HCT116 (cell line): ENCODE data around the gene C14orf93.

Experiments
- CTCF ChIP-seq, 3 experiments: fragments of 200-600 bp in 1 of 3; sonication (generic) in 1 of 3; IDR thresholded peaks in 2 of 3; conservative IDR thresholded peaks in 1 of 3; 2 replicates each; pipeline ENCODE4 v1.5.1; 2012 to 2017; ENCODE audit warnings: low read depth in 2 of 3, low read length in 2 of 3, antibody characterized with exemption in 1 of 3, borderline replicate concordance in 1 of 3, control low read depth in 1 of 3, mild to moderate bottlenecking in 1 of 3, mixed read lengths in 1 of 3, mixed run types in 1 of 3, moderate library complexity in 1 of 3; ENCODE audit not compliant: insufficient read depth in 1 of 3
- EZH2 ChIP-seq: fragments of 200-600 bp; sonication (generic); IDR thresholded peaks from 2 replicates; pipeline ENCODE4 v1.6.1; 2017; ENCODE audit warnings: antibody characterized with exemption, mixed run types
- EZH2phosphoT487 ChIP-seq: fragments of 200-600 bp; IDR thresholded peaks from 2 replicates; pipeline ENCODE4 v1.6.1; 2018; ENCODE audit warnings: antibody characterized with exemption, borderline replicate concordance
- MAX ChIP-seq: IDR thresholded peaks from 2 replicates; pipeline ENCODE4 v1.6.1; 2012
- POLR2A ChIP-seq: IDR thresholded peaks from 2 replicates; pipeline ENCODE4 v1.7.0; 2011; ENCODE audit warnings: borderline replicate concordance; ENCODE audit not compliant: insufficient read depth, insufficient read length; ENCODE audit errors: extremely low read depth
- SP1 ChIP-seq: IDR thresholded peaks from 2 replicates; pipeline ENCODE4 v1.6.1; 2012; ENCODE audit warnings: low read depth
- SRF ChIP-seq: IDR thresholded peaks from 2 replicates; pipeline ENCODE4 v1.6.1; 2012; ENCODE audit warnings: low read depth

GRCh38 chr14:23042162-23042965 lies 32.4 kb upstream of the C14orf93 start, which contains the start of gene PSMB11:
- TF ChIP-seq POLR2A, result no peak
- TF ChIP-seq CTCF (IDR thresholded peaks at IDR 0.05 in 2 of 3, conservative IDR thresholded peaks at IDR 0.05 in 1 of 3; ENCODE audit: borderline replicate concordance in 1 of 3, insufficient read depth in 1 of 3, low read depth in 2 of 3, low read length in 2 of 3), result no peak
- no peak for TF ChIP-seq SP1
- no peak for TF ChIP-seq SRF
- no peak for TF ChIP-seq EZH2phosphoT487
- TF ChIP-seq EZH2, result no peak
- no peak for TF ChIP-seq MAX
